ENCODE results near the gene TOMM7.
A peak's percentile ranks its signal among the peaks of the same experiment; 100 is the strongest.
"Not testable (repeated sequence)": the region's sequence is repeated elsewhere in the genome, so short reads cannot be mapped to it uniquely, and the experiment has no call there.

The TOMM7 gene

GRCh38 chr7:22814261-22815208 lies 8.1 kb downstream of the TOMM7 start:
- DNase-seq: no peak

GRCh38 chr7:22812353-22812752 lies 10.3 kb downstream of the TOMM7 start:
- no peak for DNase-seq

GRCh38 chr7:22811746-22812280 lies 10.8 kb downstream of the TOMM7 start:
- no peak for DNase-seq

- DNase-seq: no peak
Observed at GRCh38 chr7:22810843-22811242, 11.8 kb downstream of the TOMM7 start.

GRCh38 chr7:22809902-22810642 lies 12.6 kb downstream of the TOMM7 start:
- DNase-seq: no peak

- DNase-seq: no peak
Observed at GRCh38 chr7:22808140-22808539, 14.5 kb downstream of the TOMM7 start.

- DNase-seq: no peak
Observed at GRCh38 chr7:22806752-22807151, 15.9 kb downstream of the TOMM7 start.

GRCh38 chr7:22805227-22805626 lies 17.4 kb downstream of the TOMM7 start:
- no peak for DNase-seq

- DNase-seq: not testable (repeated sequence)
Observed at GRCh38 chr7:22802831-22803230, 19.8 kb downstream of the TOMM7 start.

- DNase-seq: no peak
Observed at GRCh38 chr7:22802426-22802825, 20.2 kb downstream of the TOMM7 start.

- no peak for DNase-seq
Observed at GRCh38 chr7:22801912-22802311, 20.7 kb downstream of the TOMM7 start.

- DNase-seq: no peak
Observed at GRCh38 chr7:22799633-22800032, 23.0 kb downstream of the TOMM7 start.

- no peak for DNase-seq
Observed at GRCh38 chr7:22793593-22794462, 28.8 kb downstream of the TOMM7 start.

GRCh38 chr7:22791204-22792158 lies 31.2 kb downstream of the TOMM7 start:
- DNase-seq: no peak

- DNase-seq: not testable (repeated sequence)
Observed at GRCh38 chr7:22790640-22791039, 32.0 kb downstream of the TOMM7 start.

GRCh38 chr7:22787951-22788350 lies 34.7 kb downstream of the TOMM7 start:
- DNase-seq: no peak

GRCh38 chr7:22786290-22786932 lies 36.2 kb downstream of the TOMM7 start:
- DNase-seq: no peak

- no peak for DNase-seq
Observed at GRCh38 chr7:22784346-22784745, 38.3 kb downstream of the TOMM7 start.

- no peak for DNase-seq
Observed at GRCh38 chr7:22783421-22783820, 39.2 kb downstream of the TOMM7 start.

GRCh38 chr7:22782616-22783232 lies 39.9 kb downstream of the TOMM7 start:
- DNase-seq: peak; percentile 76
